NCI-H2029 treated with DMSO at 0.1 percent for 48 hours (cell line): ENCODE measurements around the gene CROCC2.

Experiments
- DNase-seq: peaks from one replicate; lab custom pipeline; 2025; lab: John Stamatoyannopoulos, UW

The CROCC2 gene

DNA sequence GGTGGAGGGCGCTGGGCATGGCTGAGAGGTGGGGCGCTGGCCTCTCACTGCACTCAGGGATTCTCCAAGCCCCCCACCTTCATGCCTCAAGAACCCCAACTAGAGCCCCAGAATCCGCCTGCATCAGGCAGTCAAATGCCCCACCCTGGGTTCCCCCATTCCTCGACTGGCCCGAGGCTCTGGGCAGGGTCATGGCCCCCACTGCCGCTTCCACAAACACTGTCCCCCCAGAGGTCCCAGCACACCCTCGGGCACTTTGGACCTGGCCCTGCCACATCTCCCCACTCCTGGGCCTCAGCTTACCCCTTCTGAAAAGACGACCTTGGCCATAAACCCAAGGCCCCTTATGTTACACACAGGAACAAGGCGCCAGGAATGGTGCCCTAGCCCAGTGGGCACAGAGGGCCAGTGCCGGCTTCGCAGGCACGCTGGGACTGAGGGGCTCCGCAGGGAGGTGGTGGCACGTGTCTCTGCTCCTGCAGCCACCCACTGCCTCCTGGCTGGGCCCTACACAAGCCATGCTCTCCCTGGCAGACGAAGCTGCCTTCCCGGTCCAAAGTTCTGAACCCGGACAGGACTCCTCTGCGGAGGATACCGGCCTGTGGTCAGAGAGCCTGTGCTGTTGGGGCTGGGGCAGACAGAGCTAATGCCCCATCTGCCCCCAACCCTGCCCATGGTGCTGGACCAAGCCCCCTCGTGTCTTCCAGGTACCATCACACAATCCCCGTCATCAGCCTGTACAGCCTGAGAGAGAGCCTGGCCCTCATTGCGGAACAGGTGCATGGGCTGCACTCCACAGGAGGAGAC lies 30.7 kb upstream of the CROCC2 start:
- DNase-seq: no peak

DNA sequence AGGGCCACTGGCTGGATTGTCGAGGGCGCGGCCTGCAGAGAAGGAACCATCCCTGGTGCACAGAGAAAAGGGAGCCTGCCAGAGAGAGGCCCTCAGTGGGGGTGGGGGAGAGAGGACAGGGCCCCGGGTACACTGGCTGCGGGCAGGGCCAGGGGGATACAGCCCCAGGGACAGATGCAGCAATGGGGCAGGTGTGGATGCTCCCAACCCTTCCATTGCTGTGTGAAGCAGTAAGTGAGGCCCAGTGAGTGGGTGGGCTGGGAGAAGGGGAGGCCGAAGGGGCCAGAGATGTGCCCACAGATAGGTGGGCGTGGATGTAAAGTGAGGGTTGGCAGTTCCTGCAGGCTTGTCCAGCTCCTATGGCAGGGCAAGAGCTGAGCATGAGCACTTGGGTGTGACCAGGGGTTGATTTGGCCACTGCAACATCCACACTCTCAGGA lies 30.1 kb upstream of the CROCC2 start:
- DNase-seq: no peak

DNA sequence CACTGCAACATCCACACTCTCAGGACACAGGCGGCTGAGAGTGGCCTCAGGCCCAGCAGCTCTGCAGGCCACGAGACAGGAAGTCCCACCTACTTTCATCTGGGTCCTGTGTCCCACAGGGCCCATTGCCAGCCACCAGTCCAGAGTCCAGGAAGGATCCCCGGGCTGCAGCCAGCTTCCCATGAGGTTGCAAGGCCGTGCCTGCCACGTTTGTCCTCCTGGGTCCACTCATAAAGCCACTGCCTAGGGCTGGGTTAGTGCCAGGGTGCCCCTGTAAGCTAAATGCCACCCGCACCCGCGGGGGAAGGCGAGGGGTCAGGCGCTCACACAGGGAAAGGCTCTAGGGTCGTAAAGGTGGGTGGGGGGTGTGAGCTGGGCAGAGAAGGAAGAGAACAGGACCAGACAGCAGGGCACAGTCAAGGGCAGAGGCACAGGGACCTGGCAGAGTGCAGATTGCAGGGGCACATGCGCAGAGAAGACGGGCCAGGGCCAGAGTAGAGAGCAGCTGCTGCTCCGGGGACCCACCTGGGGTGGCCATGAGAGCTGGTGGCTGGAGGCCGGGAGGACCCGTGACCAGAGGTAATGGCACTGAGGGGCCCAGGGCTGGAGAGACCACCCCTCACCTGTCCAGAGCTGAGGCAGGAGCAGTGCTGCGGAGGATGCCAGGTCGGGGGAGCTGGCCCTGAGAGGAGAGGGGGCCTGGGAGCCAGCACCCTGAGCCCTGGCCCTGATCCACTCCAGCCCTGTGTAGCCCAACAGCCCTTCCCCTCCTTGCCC lies 29.5 kb upstream of the CROCC2 start:
- no peak for DNase-seq

DNA sequence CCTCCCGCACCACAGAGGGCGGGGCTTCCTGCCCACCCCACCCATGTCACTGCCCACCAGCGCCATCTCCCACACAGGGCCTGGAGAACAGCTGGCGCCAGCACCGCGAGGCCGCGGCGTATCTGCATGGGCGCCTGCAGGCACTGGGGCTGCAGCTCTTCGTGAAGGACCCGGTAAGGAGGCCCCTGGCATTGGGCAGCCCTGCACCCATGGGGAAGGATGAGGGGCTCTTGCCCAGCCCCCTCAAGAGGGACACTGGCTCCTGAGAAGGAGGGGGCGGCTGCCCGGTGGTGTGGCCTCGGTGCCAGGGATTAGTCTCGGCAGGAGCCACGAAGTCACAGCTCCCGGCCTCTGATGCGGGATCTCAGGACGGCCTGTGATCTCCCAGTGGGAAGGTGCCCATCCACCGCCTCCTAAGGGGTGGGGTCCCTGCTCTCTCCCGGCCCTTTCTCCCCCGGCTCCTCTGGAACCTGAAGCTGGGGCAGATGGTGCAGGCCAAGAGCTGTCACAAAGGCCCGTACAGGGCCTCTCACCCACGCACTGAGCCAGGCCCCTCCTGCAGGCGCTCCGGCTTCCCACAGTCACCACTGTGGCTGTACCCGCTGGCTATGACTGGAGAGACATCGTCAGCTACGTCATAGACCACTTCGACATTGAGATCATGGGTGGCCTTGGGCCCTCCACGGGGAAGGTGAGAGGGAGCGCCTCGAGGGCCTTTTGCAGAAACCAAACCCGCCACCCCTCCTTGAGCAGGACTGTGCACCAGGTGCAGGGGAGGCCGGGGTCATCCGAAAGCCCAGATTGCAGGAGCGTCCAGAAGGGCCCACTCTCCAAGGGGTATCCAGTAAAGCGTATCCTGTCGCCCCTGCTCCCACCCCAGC lies 28.4 kb upstream of the CROCC2 start:
- no peak for DNase-seq

DNA sequence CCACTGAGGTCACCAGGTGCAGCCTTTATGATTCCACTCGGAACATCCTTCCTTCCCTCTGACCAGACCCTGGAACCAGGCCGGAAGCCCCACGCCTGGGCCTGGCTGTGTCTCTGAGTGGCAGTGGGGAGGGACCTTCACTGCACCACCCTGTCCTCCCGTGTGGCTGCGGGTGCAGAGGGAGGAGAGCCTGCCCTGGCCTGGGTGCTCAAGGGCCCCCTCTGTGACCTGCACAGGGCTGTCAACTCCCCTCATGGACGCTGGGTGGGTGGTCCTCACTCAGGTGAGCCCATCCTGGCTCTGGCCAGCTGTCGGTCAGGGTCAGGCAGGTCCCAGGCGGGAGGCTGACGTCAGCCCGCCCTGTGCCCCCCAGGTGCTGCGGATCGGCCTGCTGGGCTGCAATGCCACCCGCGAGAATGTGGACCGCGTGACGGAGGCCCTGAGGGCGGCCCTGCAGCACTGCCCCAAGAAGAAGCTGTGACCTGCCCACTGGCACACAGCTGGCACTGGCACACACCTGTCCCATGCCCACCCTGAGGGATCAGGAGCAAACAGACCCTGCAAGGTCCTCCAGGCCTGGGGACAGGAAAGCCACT lies 27.7 kb upstream of the CROCC2 start:
- DNase-seq: no peak

DNA sequence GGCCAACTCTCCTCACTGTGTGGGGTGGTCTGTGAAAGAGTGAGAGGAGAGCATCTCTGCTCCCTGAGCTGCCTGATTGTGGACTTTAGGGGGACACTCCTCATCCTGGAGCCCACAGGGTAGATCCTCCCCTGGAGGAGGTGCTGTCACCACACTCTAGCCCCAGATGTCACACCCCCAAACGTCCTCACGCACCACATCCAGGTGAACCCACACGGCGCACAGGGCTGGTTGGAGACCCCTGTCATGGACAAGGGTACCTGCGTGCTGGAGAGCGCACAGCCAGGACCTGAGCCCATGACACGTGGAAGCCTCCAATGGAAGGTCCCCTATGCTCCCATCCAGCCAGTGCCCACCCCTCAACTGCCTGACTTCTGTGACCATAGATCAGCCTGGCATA lies 27.0 kb upstream of the CROCC2 start:
- no peak for DNase-seq

DNA sequence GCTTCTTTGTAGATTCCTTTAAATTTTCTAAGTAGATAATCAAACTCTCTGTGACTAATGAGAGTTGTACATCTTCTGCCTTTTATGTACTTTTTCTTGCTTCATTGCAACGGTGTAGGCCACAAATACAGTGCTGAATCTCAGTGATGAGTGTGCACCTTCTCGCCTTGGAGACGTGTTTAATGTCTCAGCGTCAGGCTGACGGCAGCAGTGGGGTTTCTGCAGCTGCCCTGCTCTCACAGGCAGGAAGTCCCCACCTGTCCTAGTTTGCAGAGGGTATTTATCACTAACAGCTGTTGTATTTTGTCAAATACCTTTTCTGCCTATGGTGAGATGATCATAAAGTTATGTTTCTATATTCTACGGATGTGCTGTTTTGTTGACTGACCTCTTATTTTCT lies 24.2 kb upstream of the CROCC2 start:
- DNase-seq: peak; percentile 21

DNA sequence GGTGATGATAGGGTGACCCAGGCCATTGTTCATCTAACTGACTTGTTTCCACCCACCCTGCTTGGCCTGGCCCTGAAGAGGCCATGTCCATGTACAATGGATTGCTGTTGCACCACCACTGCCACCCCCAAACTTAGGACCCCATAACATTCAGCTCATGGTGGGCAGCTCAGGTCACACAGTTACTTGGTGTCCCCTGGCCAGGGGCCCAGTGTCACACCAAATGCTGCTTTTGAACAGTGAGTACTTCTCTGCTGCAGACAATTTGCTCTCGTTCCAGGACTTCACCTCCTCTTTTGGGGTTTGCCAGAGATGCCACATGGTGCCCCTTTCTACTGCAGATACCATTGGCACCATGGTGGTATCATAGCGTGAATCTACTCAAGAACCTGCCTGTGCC lies 21.9 kb upstream of the CROCC2 start:
- no peak for DNase-seq

DNA sequence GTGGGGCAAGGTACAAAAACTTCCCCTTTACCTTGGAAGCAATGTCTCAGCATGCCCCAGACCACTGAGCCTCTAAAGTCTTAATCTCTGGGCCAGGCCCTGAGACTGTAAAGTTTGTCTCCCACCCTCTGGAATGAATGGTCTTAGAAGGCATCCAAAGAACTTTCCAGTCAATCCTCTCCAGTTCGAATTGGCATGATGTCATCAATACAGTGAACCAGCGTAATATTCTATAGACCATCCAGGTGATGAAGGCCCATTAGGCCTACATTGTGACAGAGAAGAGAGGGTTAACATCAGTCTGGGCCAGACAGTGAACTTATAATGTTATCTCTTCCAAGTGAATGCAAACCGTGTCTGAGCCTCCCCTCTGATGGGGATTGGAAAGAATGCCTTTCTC lies 21.4 kb upstream of the CROCC2 start:
- no peak for DNase-seq

DNA sequence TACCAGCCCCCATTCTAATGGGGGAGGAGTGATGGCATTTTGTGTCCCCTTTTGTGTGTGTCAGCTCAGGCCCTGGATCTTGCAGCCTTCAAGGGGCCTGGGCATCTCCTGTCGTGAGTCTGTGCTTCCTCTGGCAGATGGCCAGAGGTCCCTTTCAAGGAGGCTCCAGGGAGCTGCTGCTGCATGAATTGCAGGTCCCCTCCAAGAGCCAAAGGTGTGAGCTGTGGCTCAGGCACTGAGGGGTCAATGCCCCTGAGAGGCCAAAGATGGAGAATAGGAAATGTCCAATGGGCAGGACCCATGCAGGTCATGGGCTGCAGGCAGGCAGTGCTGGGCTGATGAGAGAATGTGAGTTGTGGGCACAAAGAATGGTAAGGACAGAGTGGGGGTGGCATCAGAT lies 20.6 kb upstream of the CROCC2 start:
- no peak for DNase-seq

DNA sequence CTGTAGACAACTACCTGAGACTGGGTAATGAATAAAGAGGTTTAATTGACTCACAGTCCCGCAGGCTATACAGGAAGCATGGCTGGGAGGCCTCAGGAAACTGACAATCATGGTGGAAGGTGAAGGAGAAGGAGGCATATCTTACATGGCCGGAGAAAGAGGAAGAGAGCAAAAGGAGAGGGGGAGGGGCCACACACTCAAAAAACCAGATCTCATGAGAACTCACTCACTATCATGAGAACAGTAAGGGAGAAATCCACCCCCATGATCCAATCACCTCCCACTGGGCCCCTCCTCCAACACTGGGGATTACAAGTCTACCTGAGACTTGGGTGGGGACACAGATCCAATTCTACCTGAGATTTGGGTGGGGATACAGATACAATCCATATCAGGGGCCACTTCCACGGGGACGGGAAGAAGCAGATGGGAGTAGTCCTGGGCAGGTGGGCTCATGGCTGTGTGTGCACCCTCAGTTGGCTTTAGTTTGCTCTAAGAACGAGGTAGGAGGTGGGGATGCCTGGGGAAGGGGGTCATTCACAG lies 20.0 kb upstream of the CROCC2 start:
- no peak for DNase-seq

DNA sequence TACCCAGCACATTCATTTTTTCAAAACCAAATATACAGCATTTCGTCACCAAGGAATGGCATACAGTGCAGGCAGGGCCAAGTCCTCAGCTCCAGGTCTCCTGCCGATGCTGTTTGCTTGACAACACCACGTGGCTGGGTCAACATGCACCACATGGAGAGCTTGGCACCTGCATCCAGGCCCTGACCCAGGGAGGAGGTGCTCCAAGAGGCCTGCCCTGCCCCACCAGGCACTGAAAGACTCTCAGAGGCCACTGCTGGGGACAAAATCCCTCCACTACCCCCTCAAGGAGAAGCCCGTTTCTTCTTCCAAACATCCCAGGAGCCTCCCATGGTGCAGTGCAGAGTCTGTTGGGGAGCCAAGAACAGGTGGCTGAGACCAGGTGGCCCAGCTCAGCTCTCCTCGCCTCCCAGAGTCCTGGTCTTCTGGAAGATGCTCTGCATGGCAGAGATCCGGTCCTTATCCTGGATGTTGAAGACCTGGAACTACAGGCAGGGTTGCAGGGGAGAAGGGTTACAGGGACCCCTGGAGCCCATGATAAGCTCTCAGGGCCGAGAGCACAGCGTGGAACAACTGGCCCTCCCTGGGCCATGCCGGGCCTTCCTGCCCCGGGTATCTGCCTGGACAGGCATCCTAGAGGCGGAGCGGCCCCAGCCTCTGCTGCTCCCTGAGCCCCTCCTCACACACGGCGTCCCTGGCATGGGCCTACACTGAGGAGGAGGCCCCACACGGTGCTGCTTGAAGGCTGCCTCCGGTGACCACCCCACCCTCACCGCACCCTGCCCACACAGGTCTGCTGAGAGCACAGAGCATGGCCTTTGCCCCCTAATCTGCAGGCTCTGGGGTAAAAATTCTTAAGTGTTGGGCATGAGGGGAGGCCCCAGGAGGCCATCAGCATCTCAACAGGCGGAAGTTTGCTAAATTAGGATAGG lies 19.2 kb upstream of the CROCC2 start:
- no peak for DNase-seq

DNA sequence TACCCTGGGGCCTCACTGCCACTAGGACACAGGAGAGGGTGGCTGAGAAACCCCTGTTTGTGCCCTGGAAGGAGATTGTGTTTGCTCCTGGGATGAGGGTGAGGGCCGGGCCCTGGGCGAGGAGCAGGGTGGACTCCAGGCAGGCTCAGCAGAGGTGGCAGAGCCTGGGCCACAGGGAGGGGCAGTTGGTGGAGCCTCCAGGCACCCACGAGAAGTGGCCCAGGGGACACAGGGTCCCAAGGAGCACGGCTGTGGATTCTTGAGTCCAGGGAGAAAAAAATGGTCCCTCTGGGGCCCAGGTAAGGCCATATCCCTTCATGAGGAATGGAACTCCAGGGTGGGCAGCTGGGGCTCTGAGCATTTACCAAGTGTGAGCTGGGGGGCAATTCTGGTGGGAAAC lies 18.5 kb upstream of the CROCC2 start:
- DNase-seq: no peak

DNA sequence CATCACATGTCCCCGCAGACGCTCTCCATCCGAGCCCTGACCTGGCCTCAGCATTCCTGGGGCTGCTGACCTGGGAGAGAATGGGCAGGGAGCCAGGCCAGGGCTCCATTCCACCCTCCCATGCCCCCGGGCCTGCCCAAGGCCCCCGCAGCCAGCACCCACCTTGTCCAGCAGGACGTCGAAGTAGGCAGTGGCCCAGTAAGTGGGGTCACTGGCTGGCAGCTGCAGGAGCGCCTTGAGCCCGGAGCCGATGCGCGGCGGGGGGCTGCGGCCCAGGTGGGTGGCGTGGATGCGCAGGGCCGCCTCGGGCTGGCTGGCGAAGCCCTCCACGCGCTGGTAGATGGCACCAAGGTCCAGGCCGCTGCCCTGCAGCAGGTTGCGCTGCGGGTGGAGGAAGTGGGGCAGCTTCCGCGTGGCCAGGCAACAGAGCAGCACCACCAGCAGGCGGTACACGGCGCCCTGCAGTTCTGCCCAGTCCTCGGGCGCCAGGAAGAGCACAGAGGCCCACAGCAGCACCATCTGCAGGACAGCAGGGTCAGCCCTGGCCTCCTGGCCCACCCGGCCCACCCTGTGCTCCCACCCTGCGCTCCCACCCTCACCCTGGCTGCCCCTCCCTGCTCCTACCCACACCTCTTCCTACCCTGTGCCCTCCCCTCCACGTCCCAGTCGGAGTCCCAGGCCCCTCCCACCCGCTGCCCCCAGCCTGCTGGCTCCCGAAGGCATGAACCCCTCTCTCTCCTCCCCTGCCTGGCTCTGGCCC lies 17.8 kb upstream of the CROCC2 start:
- no peak for DNase-seq

DNA sequence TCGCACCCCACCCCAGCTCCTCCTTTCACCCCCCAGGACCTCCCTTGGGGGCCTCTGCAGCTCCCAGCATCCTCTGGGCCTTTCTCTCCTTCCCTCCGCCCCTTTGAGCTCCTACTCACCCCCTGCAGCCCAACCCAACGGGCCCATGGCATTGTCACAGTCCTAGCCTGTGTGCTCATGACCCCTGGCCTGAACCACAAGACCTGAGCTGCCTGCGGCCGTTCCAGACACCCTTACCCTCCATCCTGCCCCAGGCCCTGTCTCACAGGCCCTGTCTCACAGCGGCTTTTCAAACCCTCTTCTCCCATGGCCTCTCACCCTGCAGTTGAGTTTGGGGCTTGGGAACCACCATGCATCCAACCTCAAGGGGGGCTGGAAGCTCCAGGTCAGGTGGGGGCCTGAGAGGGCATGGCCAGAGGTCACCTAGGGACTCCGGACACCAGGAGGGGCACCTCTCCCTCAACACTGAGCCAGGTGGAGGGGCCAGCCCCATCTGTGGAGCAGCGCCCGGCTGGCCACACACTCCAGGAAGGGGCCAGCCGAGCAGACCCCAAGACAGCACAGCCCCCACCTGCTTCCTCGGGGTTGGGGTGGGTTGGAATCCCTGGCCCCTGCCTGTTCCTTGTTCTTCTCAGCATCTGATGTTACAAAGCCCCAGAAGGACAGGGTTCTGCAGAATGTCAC lies 17.1 kb upstream of the CROCC2 start:
- DNase-seq: no peak

DNA sequence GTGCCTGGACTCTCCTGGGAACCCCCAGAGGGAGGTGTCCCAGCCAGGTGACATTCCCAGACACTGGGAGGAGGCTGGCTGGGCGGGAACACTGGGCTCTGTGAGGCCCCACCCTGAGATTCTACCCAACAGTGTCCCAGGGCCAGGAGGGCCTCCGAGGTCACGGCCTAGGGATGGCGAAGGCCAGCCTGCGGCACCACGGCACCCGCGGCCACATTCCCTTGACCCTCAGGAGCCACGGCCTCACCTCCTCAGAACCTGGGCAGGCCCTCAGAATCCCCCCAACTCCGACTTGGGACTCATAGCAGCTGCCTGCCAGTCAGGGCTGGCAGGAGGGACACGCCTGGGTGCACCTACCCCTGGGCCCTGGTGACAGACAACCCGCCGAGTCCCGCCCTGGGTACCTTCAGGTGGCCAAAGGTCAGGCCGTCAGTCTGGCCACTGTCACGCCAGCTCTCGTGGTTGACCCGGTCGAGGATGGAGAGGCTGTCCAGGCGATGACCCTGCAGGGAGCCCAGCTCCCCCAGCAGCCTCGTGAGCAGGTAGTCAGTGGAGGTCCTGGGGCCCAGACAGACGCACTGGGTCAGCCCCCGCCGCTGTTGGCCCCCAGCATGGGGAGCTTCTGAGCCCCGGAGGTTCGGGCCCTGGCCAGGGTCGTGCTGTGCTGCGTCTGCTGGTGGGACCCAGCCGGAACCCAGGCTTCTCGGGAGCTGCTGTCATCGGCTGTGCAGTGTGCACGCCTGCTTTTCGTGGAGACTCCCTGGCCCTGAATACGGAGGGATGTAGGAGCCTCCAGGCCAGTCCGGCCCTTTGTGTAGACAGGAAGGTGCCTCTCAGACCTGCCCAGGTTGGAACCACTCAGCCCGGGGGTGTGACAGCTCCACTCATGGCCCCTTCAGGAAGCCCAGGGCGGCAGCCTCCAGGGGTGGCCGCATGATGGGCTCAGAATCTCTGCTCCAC lies 16.3 kb upstream of the CROCC2 start:
- no peak for DNase-seq

DNA sequence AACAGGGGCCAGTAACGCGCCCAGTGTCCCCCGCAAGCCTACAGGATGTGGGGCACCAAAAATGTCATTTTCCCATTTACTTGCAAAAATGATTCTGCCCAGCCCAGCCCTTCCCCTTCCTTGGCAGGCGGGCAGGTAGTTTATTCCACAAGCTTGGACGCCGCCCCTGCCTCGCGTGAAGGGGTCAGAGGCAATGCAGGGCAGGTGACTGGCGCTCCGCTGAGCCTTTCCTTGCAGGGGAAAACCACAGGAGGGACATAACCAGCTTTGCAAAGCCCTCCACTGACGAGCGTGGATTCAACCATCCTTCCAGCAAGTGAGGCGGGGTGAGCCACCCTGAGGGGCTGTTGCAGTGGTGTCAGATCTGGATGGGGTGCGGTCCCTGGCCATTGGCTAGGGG lies 15.4 kb upstream of the CROCC2 start:
- DNase-seq: no peak
